Liver (tissue), 2 donors: ENCODE results near the gene MSANTD7.

Experiments used
- CTCF ChIP-seq: fragments of 150-350 bp; IDR thresholded peaks from 2 replicates; pipeline ENCODE4 v1.5.1; 2017; ENCODE audit warnings: improper control_type of control experiment, low read depth, low read length; ENCODE audit not compliant: missing input control
- MAX ChIP-seq: IDR thresholded peaks from 2 replicates; pipeline ENCODE4 v1.6.1; 2016; ENCODE audit warnings: antibody characterized with exemption
- donor health status: healthy.

GRCh38 chr10:14803827-14804226, 34.3 kb upstream of the MSANTD7 start:
- TF ChIP-seq MAX (no peak), CTCF (no peak)
